K562 (cell line): ENCODE results near the gene GRIN2A. TPM values are rescaled to one million over a fixed set of nuclear protein-coding genes. Genes with fewer than 3 reads are reported as not detected.

Source experiments
- ATAC-seq: fragments of 200-7000 bp; cut with Tn5 transposase; 3 replicates; pipeline ENCODE4 v1.9.1; 2020; ENCODE audit warnings: moderate library complexity
- BruUV-seq: library from RNA; stranded (reverse); fragments of 400-500 nt; replicated peaks from 2 replicates; lab custom pipeline; 2021; lab: Mats Ljungman, UMichigan
- CTCF ChIA-PET: fragments of 300-600 bp; formaldehyde crosslinking; extraction: SDS; loops from one replicate; lab custom pipeline; 2021; ENCODE audit warnings: low intra/inter-chr PET ratio; lab: Yijun Ruan, JAX
- POLR2A ChIA-PET: fragments of 300-600, 350-650 bp; sonication (Branson Sonifier 250); formaldehyde crosslinking; extraction: SDS; loops from one replicate; lab custom pipeline; 2021; ENCODE audit warnings: antibody characterized with exemption, inconsistent platforms; lab: Yijun Ruan, JAX
- DNase-seq, 4 experiments: peaks; one replicate each; pipeline versions ENCODE4 v3.0.0 to v3.0.0-alpha.2; 2011 to 2018; ENCODE audit warnings: low spot score in 3 of 4, mixed read lengths in 3 of 4; ENCODE audit errors: extremely low read depth in 1 of 4
- FAIRE-seq: peaks from 2 replicates; lab custom pipeline; 2011; peaks lifted over from hg19 to GRCh38; lab: Jason Lieb, UNC
- H2AFZ ChIP-seq: 2 replicates; pipeline ENCODE4 v1.6.0; 2011; ENCODE audit warnings: low read depth, low read length, control low read depth, inconsistent platforms
- H3K27ac ChIP-seq: fragments of 200-600 bp; 3 replicates; pipeline ENCODE4 v1.8.0; 2011; ENCODE audit warnings: low read depth, mild to moderate bottlenecking, control low read depth, inconsistent platforms, low read length, moderate library complexity, mixed read lengths; ENCODE audit errors: extremely low read depth
- H3K27me3 ChIP-seq, 2 experiments: fragments of 300-600 bp in 1 of 2; 2 replicates in 1 of 2; 3 replicates in 1 of 2; pipeline versions ENCODE4 v1.6.0 to v1.8.0; 2011; ENCODE audit warnings: inconsistent platforms in 2 of 2, low read length in 2 of 2, mild to moderate bottlenecking in 1 of 2, mixed read lengths in 1 of 2, moderate library complexity in 1 of 2; ENCODE audit not compliant: control insufficient read depth in 2 of 2, insufficient read depth in 2 of 2
- H3K36me3 ChIP-seq: fragments of 300-600 bp; 3 replicates; pipeline ENCODE4 v1.8.0; 2011; ENCODE audit warnings: mild to moderate bottlenecking, low read length, inconsistent platforms; ENCODE audit not compliant: control insufficient read depth, insufficient read depth
- H3K4me1 ChIP-seq, 2 experiments: fragments of 200-600 bp in 1 of 2; replicated peaks in 1 of 2; 2 replicates in 1 of 2; 3 replicates in 1 of 2; pipeline versions ENCODE4 v1.5.1 to v1.8.0; 2011; ENCODE audit warnings: inconsistent platforms in 2 of 2, low read length in 2 of 2, mild to moderate bottlenecking in 1 of 2, mixed read lengths in 1 of 2, moderate library complexity in 1 of 2; ENCODE audit not compliant: control insufficient read depth in 2 of 2, insufficient read depth in 2 of 2
- H3K4me2 ChIP-seq: 2 replicates; pipeline ENCODE4 v1.6.1; 2011; ENCODE audit warnings: low read length, control low read depth, inconsistent platforms, mixed read lengths; ENCODE audit not compliant: insufficient read depth
- H3K4me3 ChIP-seq: fragments of 200-600 bp; sonication (generic), shearing (Covaris generic); 2 replicates; pipeline ENCODE4 v1.5.1; 2016; ENCODE audit warnings: control low read depth, inconsistent platforms
- H3K79me2 ChIP-seq: fragments of 200-600 bp; 3 replicates; pipeline ENCODE4 v1.8.0; 2011; ENCODE audit warnings: low read length, inconsistent platforms; ENCODE audit not compliant: control insufficient read depth, insufficient read depth
- H3K9ac ChIP-seq, 2 experiments: 2 replicates each; pipeline versions ENCODE4 v1.6.0 to v1.6.1; 2011; ENCODE audit warnings: low read depth in 2 of 2, low read length in 2 of 2, control low read depth in 1 of 2, inconsistent platforms in 1 of 2, mild to moderate bottlenecking in 1 of 2, mixed read lengths in 1 of 2; ENCODE audit not compliant: insufficient read depth in 1 of 2
- H3K9me1 ChIP-seq: one replicate; pipeline ENCODE4 v1.6.0; 2011; ENCODE audit warnings: inconsistent platforms, mild to moderate bottlenecking, low read length, moderate library complexity; ENCODE audit not compliant: control insufficient read depth, insufficient read depth
- H3K9me3 ChIP-seq: replicated peaks from 2 replicates; pipeline ENCODE4 v1.5.1; 2011; ENCODE audit warnings: low read depth, low read length, inconsistent platforms; ENCODE audit not compliant: control insufficient read depth, insufficient read depth
- H4K20me1 ChIP-seq: replicated peaks from 2 replicates; pipeline ENCODE4 v1.6.1; 2011; ENCODE audit warnings: low read length, inconsistent platforms, mixed read lengths; ENCODE audit not compliant: control insufficient read depth, insufficient read depth
- BACH1 ChIP-seq: fragments of 200-800 bp; sonication (Bioruptor generic); IDR thresholded peaks from 2 replicates; pipeline ENCODE4 v1.6.1; 2016; ENCODE audit warnings: missing genetic modification characterization, missing compliant biosample characterization
- OTX1 ChIP-seq: fragments of 450-650 bp; formaldehyde crosslinking; IDR thresholded peaks from 2 replicates; pipeline ENCODE4 v1.4.0; 2022; ENCODE audit warnings: mild to moderate bottlenecking
- WGBS: fragments of 100-300 bp; shearing (Covaris generic); methylation state at CpG from one replicate; pipeline ENCODE4 v1.1.6; 2016; ENCODE audit warnings: low coverage, mixed read lengths; ENCODE audit not compliant: insufficient coverage; ENCODE audit errors: missing lambda C conversion rate; 5-methylcytosine and 5-hydroxymethylcytosine counted together
- in situ Hi-C: fragments of 300-500 bp; cut with MboI; formaldehyde crosslinking; loops from 4 replicates; pipeline ENCODE4 v1.15.0; 2018; ENCODE audit warnings: inconsistent platforms, mixed read lengths
- intact Hi-C: fragments of 100-400 bp; cut with micrococcal nuclease; formaldehyde crosslinking; loops from 2 replicates; pipeline ENCODE4 v1.14.2; 2022
- polyA plus RNA-seq, 8 experiments: library from polyadenylated mRNA; depleted of rRNA in 4 of 8; stranded (reverse) in 5 of 8; unstranded in 3 of 8; fragments of >200 nt; fragmentation: Nextera tagmentation in 2 of 8; fragmentation: Illumina TruSeq in 1 of 8; extraction: Ambion mirVana in 2 of 8; extraction: Trizol in 1 of 8; gene quantifications; 2 replicates each; pipeline versions ENCODE4 v1.2.1 to v1.2.3, GENCODE V29; 2011 to 2014; ENCODE audit warnings: inconsistent platforms in 1 of 8, missing spikeins in 1 of 8
- total RNA-seq, 7 experiments: library from RNA; depleted of rRNA in 6 of 7; stranded (reverse); fragments of >200 nt in 6 of 7; fragmentation: Illumina TruSeq in 2 of 7; extraction: Trizol in 2 of 7; gene quantifications; 2 replicates each; pipeline versions ENCODE4 v1.2.1 to v1.2.3, GENCODE V29; 2011 to 2021; ENCODE audit warnings: low replicate concordance in 1 of 7
- TF ChIP-seq, protein P1 (sequence below): fragments of 450-650 bp; formaldehyde crosslinking; IDR thresholded peaks from 2 replicates; pipeline ENCODE4 v1.4.0; 2022; ENCODE audit warnings: missing genetic modification characterization
- TF ChIP-seq, protein P2 (sequence below): fragments of 450-650 bp; formaldehyde crosslinking; conservative IDR thresholded peaks from 2 replicates; pipeline ENCODE4 v1.4.0; 2022; ENCODE audit warnings: mild to moderate bottlenecking, missing genetic modification characterization

Gene GRIN2A
- total and polyA plus RNA-seq, 9 of the 15 experiments (the other 6 are each of a cell fraction or from before 2014, with no cell fraction given) = not detected

DNA sequence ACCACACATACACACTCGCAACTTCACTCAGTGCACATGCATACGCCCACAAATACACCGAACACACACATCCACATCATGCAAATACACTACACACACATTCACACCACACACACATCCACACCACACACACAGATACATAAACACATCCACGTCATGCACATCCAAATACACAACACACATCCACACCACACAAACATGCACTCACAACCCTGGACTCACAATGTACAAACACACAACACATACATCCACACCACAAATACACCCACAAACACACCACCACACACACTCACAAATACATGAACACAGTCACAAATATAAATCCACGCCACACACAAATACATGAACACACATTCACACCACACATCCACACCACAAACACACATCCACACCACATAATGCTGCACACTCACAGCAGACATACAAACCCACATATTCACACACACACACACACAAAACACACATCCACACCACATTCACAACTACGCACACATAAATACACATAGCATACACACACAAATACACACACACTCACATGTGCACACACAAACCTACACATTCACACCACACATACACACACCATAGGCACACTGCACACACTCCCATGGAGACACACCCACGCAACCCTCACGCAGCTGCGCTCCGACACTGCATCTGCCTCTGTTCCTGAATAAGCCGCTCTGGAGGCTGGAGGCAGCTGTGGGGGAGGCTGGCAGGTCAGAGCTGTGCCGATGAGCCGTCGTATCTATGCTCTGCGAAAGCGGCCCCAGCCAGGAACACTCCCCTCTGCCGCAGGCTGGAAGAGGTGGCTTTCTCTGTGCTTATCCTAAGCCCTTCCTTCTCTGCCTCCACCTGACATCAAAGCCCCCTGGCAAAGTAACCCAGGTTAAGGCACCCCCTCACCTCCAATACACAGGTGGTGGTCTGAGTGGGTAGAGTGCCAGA, 141.8 kb downstream of the GRIN2A start:
- intact Hi-C loops = no loop called here
- ChIA-PET CTCF (no interaction called here), POLR2A (no interaction called here)

More for the DNA sequence above, 141.8 kb downstream of the GRIN2A start:
- FAIRE-seq = peak; percentile 67
- H3K4me1 ChIP-seq = no peaks in the 10 kb centered on the region; a peak in 1 of 5 replicates
- H3K27ac ChIP-seq = no peak overlapping the region
- no TSS peak for BruUV-seq
- WGBS = 23% methylated on average over 16 of the region's 17 CpGs
- DNase-seq = no peak
- no peaks in the 10 kb centered on the region for H3K9me1 ChIP-seq
- H2AFZ ChIP-seq = no peak overlapping the region
- in situ Hi-C loops = no loop called here
- no peak overlapping the region for H3K9ac ChIP-seq
- no peaks in the 10 kb centered on the region; the same call in 1 of the 2 replicates for H3K9me3 ChIP-seq
- H3K36me3 ChIP-seq = no peaks in the 10 kb centered on the region
- H3K27me3 ChIP-seq = peaks cover 3 to 12% of the 10 kb centered on the region in 2 experiments; a peak in 2 of 5 replicates
- ATAC-seq = peak; percentile 41; the same call in 1 of the 3 replicates
- no peaks in the 10 kb centered on the region for H3K79me2 ChIP-seq
- no peak overlapping the region for H3K4me2 ChIP-seq
- TF ChIP-seq, protein P1, sequence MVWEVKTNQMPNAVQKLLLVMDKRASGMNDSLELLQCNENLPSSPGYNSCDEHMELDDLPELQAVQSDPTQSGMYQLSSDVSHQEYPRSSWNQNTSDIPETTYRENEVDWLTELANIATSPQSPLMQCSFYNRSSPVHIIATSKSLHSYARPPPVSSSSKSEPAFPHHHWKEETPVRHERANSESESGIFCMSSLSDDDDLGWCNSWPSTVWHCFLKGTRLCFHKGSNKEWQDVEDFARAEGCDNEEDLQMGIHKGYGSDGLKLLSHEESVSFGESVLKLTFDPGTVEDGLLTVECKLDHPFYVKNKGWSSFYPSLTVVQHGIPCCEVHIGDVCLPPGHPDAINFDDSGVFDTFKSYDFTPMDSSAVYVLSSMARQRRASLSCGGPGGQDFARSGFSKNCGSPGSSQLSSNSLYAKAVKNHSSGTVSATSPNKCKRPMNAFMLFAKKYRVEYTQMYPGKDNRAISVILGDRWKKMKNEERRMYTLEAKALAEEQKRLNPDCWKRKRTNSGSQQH = 0 out of 2 replicates have a peak, but pooled peaks have one; percentile 62
- TF ChIP-seq BACH1 (tag) (no peak), OTX1 (CRISPR knock-in tag) (0 out of 2 replicates have a peak, but pooled peaks have one; percentile 27)
- TF ChIP-seq, protein P2, sequence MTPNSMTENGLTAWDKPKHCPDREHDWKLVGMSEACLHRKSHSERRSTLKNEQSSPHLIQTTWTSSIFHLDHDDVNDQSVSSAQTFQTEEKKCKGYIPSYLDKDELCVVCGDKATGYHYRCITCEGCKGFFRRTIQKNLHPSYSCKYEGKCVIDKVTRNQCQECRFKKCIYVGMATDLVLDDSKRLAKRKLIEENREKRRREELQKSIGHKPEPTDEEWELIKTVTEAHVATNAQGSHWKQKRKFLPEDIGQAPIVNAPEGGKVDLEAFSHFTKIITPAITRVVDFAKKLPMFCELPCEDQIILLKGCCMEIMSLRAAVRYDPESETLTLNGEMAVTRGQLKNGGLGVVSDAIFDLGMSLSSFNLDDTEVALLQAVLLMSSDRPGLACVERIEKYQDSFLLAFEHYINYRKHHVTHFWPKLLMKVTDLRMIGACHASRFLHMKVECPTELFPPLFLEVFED (CRISPR knock-in tag) = 0 out of 2 replicates have a peak, but pooled peaks have one; percentile 22
- H4K20me1 ChIP-seq = no peaks in the 10 kb centered on the region
- H3K4me3 ChIP-seq = no peak overlapping the region
